ENCODE data around the gene ZNF217. TPM values are rescaled to one million over a fixed set of nuclear protein-coding genes. Genes with fewer than 3 reads are reported as not detected.

The ZNF217 gene
- total and polyA plus RNA-seq, 9 of the 15 experiments (the other 6 are each of a cell fraction or from before 2014, with no cell fraction given): 3.0 to 41.8 (median 16.8) TPM

GRCh38 chr20:53592992-53593465 is 610 bp downstream of the ZNF217 start (continued):
- no peak for TF ChIP-seq NR2C1 (IDR thresholded peaks at IDR 0.05)
- TF ChIP-seq NR2C1 (tag; IDR thresholded peaks at IDR 0.05): no peak
- TF ChIP-seq HMGXB4 (CRISPR knock-in tag; IDR thresholded peaks at IDR 0.05): 0 out of 2 replicates have a peak, but pooled peaks have one; percentile 18
- 0 out of 4 replicates have a peak, but pooled peaks of 1 of the 2 experiments have one; percentile 34 for TF ChIP-seq MNT (conservative IDR thresholded peaks at IDR 0.05)
- peak in 1 of 3 experiments; percentile 97; a peak in 2 of 6 replicates for TF ChIP-seq ZBTB11 (CRISPR knock-in tag; IDR thresholded peaks at IDR 0.05)
- TF ChIP-seq NFXL1 (CRISPR knock-in tag; IDR thresholded peaks at IDR 0.05): no peak
- TF ChIP-seq FIP1L1 (IDR thresholded peaks at IDR 0.05; ENCODE audit: low read depth, low read length, poor library complexity, severe bottlenecking): peak; percentile 34
- TF ChIP-seq HNRNPH1 (optimal IDR thresholded peaks at IDR 0.05; ENCODE audit: low read depth, low read length): no peak
- TF ChIP-seq POLR2G (IDR thresholded peaks at IDR 0.05; ENCODE audit: low read depth, low read length): peak; percentile 79
- no peak for TF ChIP-seq KDM5B (IDR thresholded peaks at IDR 0.05; ENCODE audit: insufficient replicate concordance, low read depth, low read length)
- 0 out of 2 replicates have a peak, but pooled peaks have one; percentile 37 for TF ChIP-seq POLR2A (conservative IDR thresholded peaks at IDR 0.05)
- TF ChIP-seq, protein P1, sequence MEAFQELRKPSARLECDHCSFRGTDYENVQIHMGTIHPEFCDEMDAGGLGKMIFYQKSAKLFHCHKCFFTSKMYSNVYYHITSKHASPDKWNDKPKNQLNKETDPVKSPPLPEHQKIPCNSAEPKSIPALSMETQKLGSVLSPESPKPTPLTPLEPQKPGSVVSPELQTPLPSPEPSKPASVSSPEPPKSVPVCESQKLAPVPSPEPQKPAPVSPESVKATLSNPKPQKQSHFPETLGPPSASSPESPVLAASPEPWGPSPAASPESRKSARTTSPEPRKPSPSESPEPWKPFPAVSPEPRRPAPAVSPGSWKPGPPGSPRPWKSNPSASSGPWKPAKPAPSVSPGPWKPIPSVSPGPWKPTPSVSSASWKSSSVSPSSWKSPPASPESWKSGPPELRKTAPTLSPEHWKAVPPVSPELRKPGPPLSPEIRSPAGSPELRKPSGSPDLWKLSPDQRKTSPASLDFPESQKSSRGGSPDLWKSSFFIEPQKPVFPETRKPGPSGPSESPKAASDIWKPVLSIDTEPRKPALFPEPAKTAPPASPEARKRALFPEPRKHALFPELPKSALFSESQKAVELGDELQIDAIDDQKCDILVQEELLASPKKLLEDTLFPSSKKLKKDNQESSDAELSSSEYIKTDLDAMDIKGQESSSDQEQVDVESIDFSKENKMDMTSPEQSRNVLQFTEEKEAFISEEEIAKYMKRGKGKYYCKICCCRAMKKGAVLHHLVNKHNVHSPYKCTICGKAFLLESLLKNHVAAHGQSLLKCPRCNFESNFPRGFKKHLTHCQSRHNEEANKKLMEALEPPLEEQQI (IDR thresholded peaks at IDR 0.05): no peak
- TF ChIP-seq BCOR (IDR thresholded peaks at IDR 0.05): no peak
- TF ChIP-seq ZNF384 (IDR thresholded peaks at IDR 0.05; ENCODE audit: low read depth, low read length): peak; percentile 41; the same call in 1 of the 2 replicates
- TF ChIP-seq PHF20 (IDR thresholded peaks at IDR 0.05; ENCODE audit: partially characterized antibody): no peak
- no peak for TF ChIP-seq RCOR1 (IDR thresholded peaks at IDR 0.05; ENCODE audit: borderline replicate concordance in 1 of 2, low read depth in 2 of 2, low read length in 2 of 2)
- peak in 1 of 3 experiments; percentile 1 for TF ChIP-seq YY1 (IDR thresholded peaks at IDR 0.05; ENCODE audit: borderline replicate concordance in 1 of 3, control insufficient read depth in 1 of 3, extremely low read depth in 1 of 3, insufficient read depth in 3 of 3, insufficient read length in 1 of 3, insufficient replicate concordance in 2 of 3, low read depth in 1 of 3, low read length in 2 of 3)
- TF ChIP-seq U2AF1 (optimal IDR thresholded peaks at IDR 0.05; ENCODE audit: low read depth, low read length): no peak
